ENCODE data around the gene DHRS3.
"Not testable (repeated sequence)": the region's sequence is repeated elsewhere in the genome, so short reads cannot be mapped to it uniquely, and the experiment has no call there.

Gene DHRS3

DNA sequence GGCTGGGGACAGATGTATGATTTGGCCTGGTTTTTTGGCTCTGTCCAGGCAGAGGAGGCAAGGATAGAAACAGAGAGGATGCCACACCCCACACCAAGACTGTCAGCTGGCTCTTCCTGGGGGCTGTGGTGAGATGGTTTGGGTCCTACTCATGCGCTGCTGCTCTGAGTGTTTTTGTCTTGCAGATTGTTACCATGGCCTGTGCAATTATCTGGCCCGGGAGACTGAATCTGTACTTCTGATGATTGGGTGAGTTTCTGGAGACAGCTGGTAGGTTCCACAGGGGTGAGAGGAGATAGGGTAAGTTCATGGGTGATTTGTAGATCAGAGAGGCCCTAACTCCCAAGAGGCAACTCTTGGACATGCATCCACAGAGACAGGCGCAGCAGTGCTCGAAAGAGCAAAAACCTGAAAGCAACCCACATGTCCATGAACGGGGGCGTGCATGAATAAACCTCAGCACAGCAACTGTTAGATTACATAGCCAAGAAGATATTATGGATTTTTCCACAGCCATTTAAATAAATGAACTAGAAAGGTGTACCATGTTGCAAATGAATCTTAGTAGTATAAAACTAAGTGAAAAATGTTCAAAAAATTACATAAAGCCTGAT is 43.7 kb upstream of the DHRS3 start:
- H3K36me3 ChIP-seq (ENCODE audit: control insufficient read depth in 1 of 2, insufficient read depth in 2 of 2, low read depth in 1 of 2, low read length in 2 of 2): no peaks in the 10 kb centered on the region
- 92% methylated on average over 5 of the region's 6 CpGs for WGBS
- no peak overlapping the region for H3K4me3 ChIP-seq (ENCODE audit: insufficient read depth in 1 of 2, low read depth in 1 of 2, low read length in 2 of 2)
- H4K91ac ChIP-seq (ENCODE audit: low read length): no peak overlapping the region
- no peaks in the 10 kb centered on the region for H3K79me1 ChIP-seq (replicated peaks; ENCODE audit: low read length, poor library complexity, severe bottlenecking)
- no peak overlapping the region for H3K4me2 ChIP-seq (ENCODE audit: low read length, poor library complexity, severe bottlenecking)
- DNase-seq: no peak
- H3K14ac ChIP-seq (ENCODE audit: low read length in 2 of 2): no peak overlapping the region
- no peak overlapping the region for H2AK5ac ChIP-seq (ENCODE audit: low read length, severe bottlenecking)
- no peak overlapping the region for H3K4ac ChIP-seq (ENCODE audit: low read depth in 1 of 2, low read length in 2 of 2)
- H3K4me1 ChIP-seq (ENCODE audit: control insufficient read depth, insufficient read depth, low read depth, low read length): no peaks in the 10 kb centered on the region
- H2BK15ac ChIP-seq (ENCODE audit: low read depth, poor library complexity, severe bottlenecking): no peak overlapping the region
- H3K23ac ChIP-seq (ENCODE audit: low read length in 2 of 2): no peak overlapping the region
- H2BK5ac ChIP-seq (ENCODE audit: low read depth, low read length, poor library complexity, severe bottlenecking): no peak overlapping the region
- H2BK120ac ChIP-seq (ENCODE audit: low read depth, low read length): no peak overlapping the region
- no peak overlapping the region for H4K8ac ChIP-seq (ENCODE audit: low read length)
- no peak overlapping the region for H2BK12ac ChIP-seq (ENCODE audit: low read length in 2 of 2)
- no peak overlapping the region for H3K27ac ChIP-seq (ENCODE audit: low read length, poor library complexity, severe bottlenecking)
- H3K18ac ChIP-seq (ENCODE audit: low read depth in 1 of 2, low read length in 2 of 2): no peak overlapping the region
- no peak overlapping the region for H2AFZ ChIP-seq (ENCODE audit: low read depth, low read length)
- H3K27me3 ChIP-seq (ENCODE audit: control insufficient read depth in 1 of 2, insufficient read depth in 1 of 2, low read length in 2 of 2): no peaks in the 10 kb centered on the region
- peaks cover 7% of the 10 kb centered on the region for H3K9me3 ChIP-seq (ENCODE audit: control insufficient read depth, low read length)
- H3K9ac ChIP-seq (ENCODE audit: low read length): no peak overlapping the region

- Histone ChIP-seq H3K4me1 (ENCODE audit: control insufficient read depth, insufficient read depth, low read depth, low read length) (no peaks in the 10 kb centered on the region), H3K9ac (ENCODE audit: low read length) (peak overlapping the region; percentile 14), H3K23ac (ENCODE audit: low read length in 2 of 2) (no peak overlapping the region), H2BK15ac (ENCODE audit: low read depth, poor library complexity, severe bottlenecking) (no peak overlapping the region), H3K36me3 (ENCODE audit: control insufficient read depth in 1 of 2, insufficient read depth in 2 of 2, low read depth in 1 of 2, low read length in 2 of 2) (no peaks in the 10 kb centered on the region), H3K27me3 (ENCODE audit: control insufficient read depth in 1 of 2, insufficient read depth in 1 of 2, low read length in 2 of 2) (no peaks in the 10 kb centered on the region), H3K4me3 (ENCODE audit: insufficient read depth in 1 of 2, low read depth in 1 of 2, low read length in 2 of 2) (peak overlapping the region in 1 of 2 experiments; percentile 43), H2AK5ac (ENCODE audit: low read length, severe bottlenecking) (no peak overlapping the region), H3K14ac (ENCODE audit: low read length in 2 of 2) (no peak overlapping the region), H2AFZ (ENCODE audit: low read depth, low read length) (no peak overlapping the region), H4K91ac (ENCODE audit: low read length) (no peak overlapping the region), H2BK12ac (ENCODE audit: low read length in 2 of 2) (no peak overlapping the region), H3K18ac (ENCODE audit: low read depth in 1 of 2, low read length in 2 of 2) (no peak overlapping the region), H2BK5ac (ENCODE audit: low read depth, low read length, poor library complexity, severe bottlenecking) (no peak overlapping the region), H3K4me2 (ENCODE audit: low read length, poor library complexity, severe bottlenecking) (peak overlapping the region; percentile 8), H4K8ac (ENCODE audit: low read length) (no peak overlapping the region), H3K27ac (ENCODE audit: low read length, poor library complexity, severe bottlenecking) (no peak overlapping the region), H3K9me3 (ENCODE audit: control insufficient read depth, low read length) (peaks cover 7% of the 10 kb centered on the region), H3K4ac (ENCODE audit: low read depth in 1 of 2, low read length in 2 of 2) (no peak overlapping the region), H3K79me1 (replicated peaks; ENCODE audit: low read length, poor library complexity, severe bottlenecking) (no peaks in the 10 kb centered on the region), H2BK120ac (ENCODE audit: low read depth, low read length) (no peak overlapping the region)
- 50% methylated on average over 20 of the region's 23 CpGs for whole genome bisulfite sequencing
- peak; percentile 73 for DNase-seq
Measured at GRCh38 chr1:12658531-12659453, 40.8 kb upstream of the DHRS3 start.

GRCh38 chr1:12657885-12658512 is 40.0 kb upstream of the DHRS3 start:
- H2BK5ac ChIP-seq (ENCODE audit: low read depth, low read length, poor library complexity, severe bottlenecking); H4K8ac ChIP-seq (ENCODE audit: low read length); H3K27ac ChIP-seq (ENCODE audit: low read length, poor library complexity, severe bottlenecking); H3K9ac ChIP-seq (ENCODE audit: low read length); H3K9me3 ChIP-seq (ENCODE audit: control insufficient read depth, low read length); H2BK120ac ChIP-seq (ENCODE audit: low read depth, low read length); H2BK12ac ChIP-seq (ENCODE audit: low read length in 2 of 2); H3K4me1 ChIP-seq (ENCODE audit: control insufficient read depth, insufficient read depth, low read depth, low read length); H2AK5ac ChIP-seq (ENCODE audit: low read length, severe bottlenecking); H3K18ac ChIP-seq (ENCODE audit: low read depth in 1 of 2, low read length in 2 of 2); H3K79me1 ChIP-seq (replicated peaks; ENCODE audit: low read length, poor library complexity, severe bottlenecking); H3K14ac ChIP-seq (ENCODE audit: low read length in 2 of 2); H3K4me3 ChIP-seq (ENCODE audit: insufficient read depth in 1 of 2, low read depth in 1 of 2, low read length in 2 of 2); H3K23ac ChIP-seq (ENCODE audit: low read length in 2 of 2); H3K4me2 ChIP-seq (ENCODE audit: low read length, poor library complexity, severe bottlenecking); H3K36me3 ChIP-seq (ENCODE audit: control insufficient read depth in 1 of 2, insufficient read depth in 2 of 2, low read depth in 1 of 2, low read length in 2 of 2); H3K27me3 ChIP-seq (ENCODE audit: control insufficient read depth in 1 of 2, insufficient read depth in 1 of 2, low read length in 2 of 2); H3K4ac ChIP-seq (ENCODE audit: low read depth in 1 of 2, low read length in 2 of 2); H2AFZ ChIP-seq (ENCODE audit: low read depth, low read length); H2BK15ac ChIP-seq (ENCODE audit: low read depth, poor library complexity, severe bottlenecking); H4K91ac ChIP-seq (ENCODE audit: low read length); DNase-seq: not testable (repeated sequence)
- WGBS: 83% methylated on average over 8 of the region's 9 CpGs
